IPS DF 4.7 (cell line): ENCODE measurements around the gene KIAA0232.
"Not testable (repeated sequence)": the region's sequence is repeated elsewhere in the genome, so short reads cannot be mapped to it uniquely, and the experiment has no call there.

Experiments
- DNase-seq: peaks from one replicate; pipeline ENCODE4 v3.0.0-alpha.2; 2013; ENCODE audit warnings: low spot score; ENCODE audit errors: extremely low read depth

KIAA0232 gene

GRCh38 chr4:6881908-6882307, 99.4 kb downstream of the KIAA0232 start:
- no peak for DNase-seq

- DNase-seq, result no peak
Observed at GRCh38 chr4:6884341-6884870, 101.9 kb downstream of the KIAA0232 start.

- DNase-seq, result no peak
Observed at GRCh38 chr4:6885953-6886557, 103.5 kb downstream of the KIAA0232 start.

GRCh38 chr4:6886886-6887285, 104.4 kb downstream of the KIAA0232 start:
- no peak for DNase-seq

- no peak for DNase-seq
Observed at GRCh38 chr4:6887591-6888371, 105.3 kb downstream of the KIAA0232 start.

GRCh38 chr4:6888506-6889071, 106.1 kb downstream of the KIAA0232 start:
- DNase-seq, result no peak

GRCh38 chr4:6889101-6889735, 106.7 kb downstream of the KIAA0232 start:
- DNase-seq, result no peak

- no peak for DNase-seq
Observed at GRCh38 chr4:6889736-6890324, 107.3 kb downstream of the KIAA0232 start.

GRCh38 chr4:6890358-6890757, 107.8 kb downstream of the KIAA0232 start:
- no peak for DNase-seq

- not testable (repeated sequence) for DNase-seq
Observed at GRCh38 chr4:6890971-6891370, 108.4 kb downstream of the KIAA0232 start.

- DNase-seq, result no peak
Observed at GRCh38 chr4:6891436-6892170, 109.1 kb downstream of the KIAA0232 start.

GRCh38 chr4:6892190-6892908, 109.8 kb downstream of the KIAA0232 start:
- DNase-seq, result no peak

GRCh38 chr4:6892909-6893202, 110.3 kb downstream of the KIAA0232 start:
- DNase-seq, result no peak

GRCh38 chr4:6893449-6894085, 111.0 kb downstream of the KIAA0232 start:
- DNase-seq, result no peak

GRCh38 chr4:6894086-6894478, 111.6 kb downstream of the KIAA0232 start:
- no peak for DNase-seq

GRCh38 chr4:6894528-6895498, 112.3 kb downstream of the KIAA0232 start:
- no peak for DNase-seq

- DNase-seq, result no peak
Observed at GRCh38 chr4:6896035-6896434, 113.5 kb downstream of the KIAA0232 start.

- DNase-seq, result no peak
Observed at GRCh38 chr4:6898763-6899162, 116.2 kb downstream of the KIAA0232 start.
